Measurements from ENCODE around the gene GNPTAB. TPM values are rescaled to one million over a fixed set of nuclear protein-coding genes. Genes with fewer than 3 reads are reported as not detected.
"Not testable (repeated sequence)": the region's sequence is repeated elsewhere in the genome, so short reads cannot be mapped to it uniquely, and the experiment has no call there.

Gene GNPTAB
- total RNA-seq, 1 donor from 2014 or later = 74.2 TPM

DNA sequence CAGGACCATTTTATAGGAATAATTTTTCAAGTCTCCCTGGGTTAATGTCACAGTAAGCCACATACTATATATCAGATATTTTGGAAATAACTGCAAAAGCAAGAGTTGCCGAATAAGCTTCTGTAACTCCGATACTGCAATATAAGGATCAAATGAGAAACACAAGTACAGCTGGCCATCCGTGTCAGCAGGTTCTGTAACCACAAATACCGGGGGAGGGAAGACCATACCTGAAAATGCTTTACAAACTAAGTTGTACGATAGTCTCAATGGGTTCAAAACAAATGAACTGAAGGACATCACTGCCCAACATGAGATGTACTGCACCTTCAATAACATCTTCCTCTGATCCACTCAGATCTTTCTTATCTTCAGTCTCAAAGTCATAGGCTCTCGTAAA lies 93.3 kb downstream of the GNPTAB start:
- DNase-seq (ENCODE audit: low read depth) = no peak

- not testable (repeated sequence) for DNase-seq (ENCODE audit: low read depth)
Measured at GRCh38 chr12:101734482-101734881, 96.3 kb downstream of the GNPTAB start.

DNA sequence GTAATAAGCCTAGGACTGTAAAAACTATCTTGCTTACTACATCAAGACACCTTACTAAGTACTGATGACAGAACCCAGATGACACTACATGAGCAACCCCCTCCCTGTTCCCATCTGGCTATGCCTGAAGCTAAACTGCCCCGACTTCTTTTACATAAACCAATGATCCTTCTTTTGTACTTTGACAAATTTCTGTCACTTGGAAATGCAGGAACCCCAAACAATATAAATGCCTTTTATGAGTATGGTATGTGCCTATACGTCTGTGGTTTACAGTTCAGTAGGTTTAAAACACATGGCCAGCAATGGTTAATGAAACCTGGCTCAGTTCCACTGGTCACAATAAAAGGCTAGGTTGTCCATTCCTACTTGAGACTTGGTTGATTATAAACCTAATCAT lies 97.6 kb downstream of the GNPTAB start:
- DNase-seq (ENCODE audit: low read depth) = peak; percentile 70

DNA sequence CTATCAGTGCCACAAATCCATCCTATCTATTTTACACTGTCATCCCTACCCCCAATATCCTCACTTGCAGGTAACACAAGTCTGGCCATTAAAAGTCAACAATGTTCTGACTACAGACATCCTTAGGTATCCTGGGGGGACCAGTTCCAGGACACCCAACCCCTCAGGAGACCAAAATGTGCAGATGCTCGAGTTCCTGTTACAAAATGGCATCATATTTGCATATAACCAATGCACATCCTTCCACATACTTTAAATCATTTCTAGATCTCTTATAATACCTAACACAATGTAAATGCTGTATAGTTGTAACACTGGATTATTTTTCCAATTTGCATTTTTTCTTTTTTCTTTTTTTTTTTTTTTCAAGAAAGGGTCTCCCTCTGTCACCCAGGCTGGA lies 98.4 kb downstream of the GNPTAB start:
- no peak for DNase-seq (ENCODE audit: low read depth)

- DNase-seq (ENCODE audit: low read depth) = no peak
Measured at GRCh38 chr12:101729842-101730241, 100.9 kb downstream of the GNPTAB start.

- DNase-seq (ENCODE audit: low read depth) = peak; percentile 44
Measured at GRCh38 chr12:101727098-101727497, 103.7 kb downstream of the GNPTAB start.

GRCh38 chr12:101722392-101722791 lies 108.4 kb downstream of the GNPTAB start:
- DNase-seq (ENCODE audit: low read depth) = no peak

GRCh38 chr12:101720118-101720517 lies 110.6 kb downstream of the GNPTAB start:
- DNase-seq (ENCODE audit: low read depth) = no peak

DNA sequence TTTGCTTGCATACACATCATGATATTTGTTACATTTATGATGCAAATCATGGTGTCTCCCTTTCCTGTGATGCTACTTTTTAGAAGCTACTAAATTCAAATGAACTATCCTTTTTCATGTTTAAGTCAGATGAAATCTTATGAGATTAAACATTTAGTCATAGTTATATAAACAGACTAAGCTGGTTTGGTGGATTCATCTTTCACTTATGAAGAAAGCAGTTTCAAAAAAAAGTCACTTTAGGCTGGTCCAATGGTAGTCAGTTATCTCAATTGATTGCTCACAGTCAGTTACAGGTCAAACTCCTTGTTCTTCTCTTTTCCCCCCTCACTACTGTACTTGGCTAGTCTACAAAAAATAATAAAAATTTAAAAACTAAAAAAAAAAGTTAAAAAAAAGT lies 111.2 kb downstream of the GNPTAB start:
- no peak for DNase-seq (ENCODE audit: low read depth)

DNA sequence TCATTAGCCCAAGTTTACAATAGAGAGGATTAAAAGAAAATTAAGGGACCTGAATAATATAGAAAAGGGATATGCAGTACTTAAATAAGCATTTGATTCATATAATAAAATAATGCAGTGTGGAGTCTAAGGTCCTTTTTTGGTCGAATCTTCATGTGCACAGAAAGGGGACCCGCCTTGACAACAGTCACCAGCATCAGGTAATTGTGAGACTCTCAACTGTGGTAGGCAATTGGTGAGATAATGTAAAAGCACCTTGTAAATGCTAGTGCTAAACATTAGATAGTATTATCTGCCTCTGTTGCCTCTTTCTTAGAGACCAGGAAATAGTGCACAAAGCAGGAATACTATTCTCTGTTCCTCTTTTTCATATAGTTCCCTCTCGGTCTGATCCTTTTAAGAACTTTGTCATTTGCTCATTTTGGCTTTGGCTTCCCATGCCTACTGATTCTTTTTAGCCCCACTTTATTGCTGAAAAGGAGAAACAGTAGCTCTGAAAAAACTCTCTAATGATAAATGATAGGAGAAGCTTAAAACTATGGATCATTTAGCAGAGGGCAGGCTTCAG lies 115.8 kb downstream of the GNPTAB start:
- DNase-seq (ENCODE audit: low read depth) = no peak

GRCh38 chr12:101713930-101714329 lies 116.8 kb downstream of the GNPTAB start:
- no peak for DNase-seq (ENCODE audit: low read depth)

DNA sequence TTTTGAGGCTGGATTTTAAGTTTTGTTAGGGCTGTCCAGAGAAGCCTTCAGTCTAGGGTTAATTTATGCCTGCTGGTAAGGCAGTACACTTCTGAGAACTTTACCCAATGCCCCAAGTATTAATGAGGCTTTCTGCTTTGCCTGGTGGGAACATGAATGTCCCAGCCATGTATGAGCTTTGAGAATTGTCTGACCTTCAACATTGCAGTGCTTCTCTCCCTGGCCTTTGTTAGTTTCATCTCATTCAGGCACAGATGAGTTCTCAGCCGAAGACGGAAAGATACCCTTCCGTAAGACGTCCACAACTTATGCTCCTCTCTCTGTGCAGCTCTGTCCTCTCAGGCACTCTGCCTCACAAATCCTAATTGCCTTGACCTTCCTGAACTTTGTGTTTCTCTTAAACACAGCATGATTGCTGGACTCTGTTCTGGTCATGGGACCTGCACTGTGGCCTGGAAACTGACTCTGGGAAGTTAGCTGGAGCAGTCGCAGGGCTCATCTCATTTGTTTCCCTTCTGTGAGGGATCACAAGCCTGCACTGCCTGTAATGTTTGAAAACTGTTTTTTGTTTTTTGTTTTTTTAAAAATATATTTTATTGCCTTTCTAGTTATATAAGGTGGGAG lies 117.6 kb downstream of the GNPTAB start:
- DNase-seq (ENCODE audit: low read depth) = peak; percentile 54

DNA sequence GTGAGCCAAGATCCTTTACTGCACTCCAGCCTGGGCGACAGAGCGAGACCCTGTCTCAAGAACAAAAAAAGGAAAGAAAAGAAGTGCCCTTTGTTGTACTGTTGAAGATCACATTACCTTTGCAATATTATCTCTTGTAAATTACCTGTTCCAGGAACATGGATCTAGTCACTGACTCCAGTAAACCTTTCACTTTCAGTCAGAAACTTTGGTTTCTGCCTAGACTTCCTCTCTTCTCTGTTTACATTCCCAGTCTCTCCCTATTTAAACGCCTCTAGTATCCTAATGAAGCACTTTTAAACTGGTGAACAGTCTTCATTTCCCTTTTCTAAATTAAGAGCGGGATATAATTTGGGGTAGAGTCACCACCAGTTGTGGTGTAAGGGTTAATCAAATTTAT lies 120.5 kb downstream of the GNPTAB start:
- no peak for DNase-seq (ENCODE audit: low read depth)

DNA sequence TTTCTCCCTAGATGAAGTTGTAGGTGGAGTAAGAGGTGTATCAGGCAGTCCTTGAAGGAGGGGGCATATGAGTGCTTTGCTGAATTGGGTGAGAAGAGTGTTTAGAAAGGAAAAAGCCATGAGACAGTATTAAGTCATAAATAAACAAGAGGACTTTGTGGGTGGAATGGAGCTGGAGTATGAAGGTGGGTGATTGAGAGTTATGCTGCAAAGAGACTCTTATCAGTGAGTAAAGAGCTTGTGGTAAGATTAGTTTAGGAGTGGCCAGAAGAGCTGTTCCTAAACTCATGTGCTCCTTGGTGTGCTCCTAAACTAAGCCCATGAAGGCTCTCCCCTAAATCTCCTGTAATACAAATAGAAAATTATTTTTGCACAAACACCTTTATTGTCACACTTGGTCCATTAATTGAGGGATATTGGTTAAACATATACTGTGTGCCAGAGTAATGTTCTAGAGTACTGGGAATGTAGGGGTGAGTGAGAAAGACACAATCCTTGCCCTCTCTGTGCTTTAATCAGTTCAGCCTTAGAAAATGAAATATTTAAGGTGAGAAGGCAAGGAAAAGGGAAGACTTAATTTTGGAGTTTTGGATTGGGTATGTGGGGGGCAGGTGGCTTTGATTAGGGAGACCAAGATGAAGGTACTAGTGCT lies 123.5 kb downstream of the GNPTAB start:
- DNase-seq (ENCODE audit: low read depth) = no peak

- no peak for DNase-seq (ENCODE audit: low read depth)
Measured at GRCh38 chr12:101706403-101706802, 124.4 kb downstream of the GNPTAB start.

DNA sequence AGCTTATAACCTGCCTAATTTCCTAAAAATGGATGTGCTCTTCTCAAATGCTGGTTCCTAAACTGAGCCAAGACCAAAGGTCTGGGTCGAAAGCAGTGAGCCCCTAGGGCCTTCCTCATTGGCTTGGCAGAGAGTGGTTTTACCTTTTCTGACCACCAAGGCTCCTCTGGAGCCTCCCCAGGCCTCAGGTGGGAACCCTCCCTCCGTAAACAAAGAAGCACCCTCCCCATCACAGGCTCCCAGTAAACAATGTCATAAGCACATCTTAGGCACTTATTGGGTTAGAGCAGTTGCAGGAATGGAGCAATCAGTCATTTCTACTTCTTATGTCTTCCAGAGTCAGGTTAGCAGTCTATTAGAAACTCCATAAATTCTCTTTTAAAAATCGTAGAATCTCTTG lies 127.3 kb downstream of the GNPTAB start:
- no peak for DNase-seq (ENCODE audit: low read depth)

DNA sequence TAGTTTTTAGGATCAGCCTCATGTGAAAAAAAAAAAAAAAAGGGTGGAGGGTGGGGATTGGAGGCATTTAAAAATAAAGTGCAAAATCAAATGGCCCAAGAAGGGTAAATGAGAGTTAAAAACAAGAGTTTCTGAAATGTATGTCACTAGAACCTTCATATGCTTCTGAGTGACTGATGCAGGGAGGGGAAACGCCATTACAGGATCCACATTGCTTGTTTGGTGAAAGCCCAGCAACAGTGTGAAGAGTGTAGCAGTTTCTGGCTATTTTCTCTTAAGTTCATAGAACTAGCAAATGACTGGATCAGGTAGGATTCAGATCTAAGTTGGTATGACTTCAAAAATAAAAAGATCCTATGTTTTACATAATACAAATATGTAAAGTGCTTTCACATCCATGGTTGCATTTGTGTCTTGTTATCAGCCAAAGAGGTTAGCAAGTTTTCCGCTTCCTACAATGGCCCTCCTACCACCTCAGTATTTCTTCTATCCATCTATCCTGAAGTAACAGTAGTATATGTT lies 130.4 kb downstream of the GNPTAB start:
- DNase-seq (ENCODE audit: low read depth) = no peak

GRCh38 chr12:101698800-101699347 lies 131.9 kb downstream of the GNPTAB start:
- no peak for DNase-seq (ENCODE audit: low read depth)

DNA sequence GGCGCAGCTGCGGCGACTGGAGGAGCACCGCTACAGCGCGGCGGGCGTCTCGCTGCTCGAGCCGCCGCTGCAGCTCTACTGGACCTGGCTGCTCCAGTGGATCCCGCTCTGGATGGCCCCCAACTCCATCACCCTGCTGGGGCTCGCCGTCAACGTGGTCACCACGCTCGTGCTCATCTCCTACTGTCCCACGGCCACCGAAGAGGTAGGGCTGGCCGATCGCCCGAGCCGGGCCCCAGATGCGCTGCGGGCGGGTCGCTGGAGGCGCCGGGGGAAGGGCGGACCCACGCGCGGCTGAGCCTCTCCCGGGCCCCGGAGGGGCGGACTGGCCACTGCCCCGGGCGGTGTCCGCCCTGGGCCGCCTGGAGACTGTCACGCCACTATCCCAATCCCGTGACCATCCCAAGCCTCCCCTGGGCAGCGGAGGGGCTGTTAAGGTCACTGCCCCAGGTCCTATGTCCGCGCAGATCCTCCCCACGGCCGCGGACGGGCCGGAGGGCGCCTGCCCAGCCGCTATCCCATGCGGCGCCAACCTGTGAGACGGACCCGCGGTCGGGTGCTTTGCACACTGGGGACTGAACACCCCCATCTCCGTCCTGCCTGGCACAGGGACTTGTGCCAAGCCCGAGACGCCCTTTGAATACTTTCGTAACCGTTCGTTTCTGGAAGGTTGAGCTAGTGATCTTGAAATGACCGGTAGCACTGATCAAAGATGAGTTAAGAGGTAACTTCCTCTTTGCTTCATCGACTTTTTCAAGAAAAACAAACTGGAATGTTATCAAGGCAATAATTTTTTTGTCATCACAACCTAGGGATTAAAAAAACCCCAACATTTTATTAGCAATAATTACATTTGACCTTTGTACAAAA lies 132.6 kb downstream of the GNPTAB start:
- peak; percentile 41 for DNase-seq (ENCODE audit: low read depth)

GRCh38 chr12:101697197-101697929 lies 133.4 kb downstream of the GNPTAB start, which contains the start of gene CHPT1:
TSS of gene CHPT1 (plus strand) at chr12:101697640. CDS start at chr12:101697862, 222 bp downstream.
- no peak for DNase-seq (ENCODE audit: low read depth)
